ENCODE results near the gene USH2A.

- TF ChIP-seq REST (IDR thresholded peaks at IDR 0.05; ENCODE audit: borderline replicate concordance) (no peak), CTCF (IDR thresholded peaks at IDR 0.05; ENCODE audit: poor library complexity, severe bottlenecking) (no peak), TAF1 (IDR thresholded peaks at IDR 0.05; ENCODE audit: low read depth) (no peak), POLR2AphosphoS5 (IDR thresholded peaks at IDR 0.05) (no peak), MXI1 (conservative IDR thresholded peaks at IDR 0.05; ENCODE audit: poor library complexity, severe bottlenecking) (no peak), SMC3 (conservative IDR thresholded peaks at IDR 0.05; ENCODE audit: poor library complexity) (no peak), RAD21 (conservative IDR thresholded peaks at IDR 0.05) (no peak), EP300 (conservative IDR thresholded peaks at IDR 0.05; ENCODE audit: poor library complexity, severe bottlenecking) (no peak), EZH2 (IDR thresholded peaks at IDR 0.05; ENCODE audit: borderline replicate concordance, insufficient read depth, low read length, poor library complexity, severe bottlenecking) (no peak)
Observed at GRCh38 chr1:216140730-216141524, 282.3 kb downstream of the USH2A start.
